ENCODE data around the gene SMAD6.

The SMAD6 gene

DNA sequence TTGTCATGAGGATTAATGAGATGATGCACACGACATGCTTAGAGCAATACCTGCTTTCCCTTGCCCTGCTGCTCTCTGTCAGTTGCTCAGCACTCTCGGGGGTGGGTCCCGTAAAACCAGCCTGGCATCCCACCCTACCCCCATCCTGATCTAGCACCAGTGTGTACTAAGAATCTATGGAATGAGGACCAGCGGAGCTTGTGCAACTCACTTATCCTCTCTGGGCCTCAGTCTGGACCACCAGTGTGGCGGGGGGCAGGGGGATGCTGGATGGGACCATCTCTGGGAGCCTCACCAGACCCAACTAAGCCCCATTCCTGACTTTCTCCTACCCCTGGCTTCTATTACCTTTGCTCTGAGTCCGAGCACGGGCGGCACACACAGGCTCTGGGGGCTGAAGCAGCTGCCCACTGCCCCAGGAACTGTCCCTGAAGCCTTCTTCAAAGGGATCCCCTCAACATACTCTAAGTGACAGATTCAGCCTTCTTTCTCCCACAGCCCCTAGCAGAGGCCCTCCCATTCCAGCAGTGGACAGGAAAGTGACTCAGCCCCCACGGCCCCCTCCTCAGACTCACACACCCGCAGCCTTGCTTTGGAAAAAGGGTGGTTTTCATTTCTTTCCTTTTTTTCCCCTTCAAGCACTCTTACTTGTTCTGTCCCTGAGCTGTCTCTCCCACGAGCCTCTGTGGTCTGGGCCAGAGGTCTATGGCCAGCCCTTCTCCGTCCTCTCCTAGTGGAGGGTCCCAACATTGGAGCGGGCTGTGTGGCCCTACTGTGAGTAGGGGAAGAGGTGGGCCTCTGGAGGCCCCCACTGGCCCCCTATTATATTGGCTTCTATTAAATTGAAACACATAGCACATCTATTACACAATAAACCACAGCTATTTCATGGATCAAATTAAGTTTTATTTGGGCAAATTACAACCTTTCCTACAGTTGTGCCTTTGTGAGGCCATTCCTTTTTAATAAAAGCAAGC is 100.3 kb downstream of the SMAD6 start:
- no peak overlapping the region for H3K4me3 ChIP-seq (ENCODE audit: low read depth, low read length)
- TF ChIP-seq, protein P1, sequence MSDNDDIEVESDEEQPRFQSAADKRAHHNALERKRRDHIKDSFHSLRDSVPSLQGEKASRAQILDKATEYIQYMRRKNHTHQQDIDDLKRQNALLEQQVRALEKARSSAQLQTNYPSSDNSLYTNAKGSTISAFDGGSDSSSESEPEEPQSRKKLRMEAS (IDR thresholded peaks at IDR 0.05; ENCODE audit: low read depth, low read length) = no peak
- no peak for TF ChIP-seq MYC (IDR thresholded peaks at IDR 0.05; ENCODE audit: low read depth, low read length)
- TF ChIP-seq, protein P2, sequence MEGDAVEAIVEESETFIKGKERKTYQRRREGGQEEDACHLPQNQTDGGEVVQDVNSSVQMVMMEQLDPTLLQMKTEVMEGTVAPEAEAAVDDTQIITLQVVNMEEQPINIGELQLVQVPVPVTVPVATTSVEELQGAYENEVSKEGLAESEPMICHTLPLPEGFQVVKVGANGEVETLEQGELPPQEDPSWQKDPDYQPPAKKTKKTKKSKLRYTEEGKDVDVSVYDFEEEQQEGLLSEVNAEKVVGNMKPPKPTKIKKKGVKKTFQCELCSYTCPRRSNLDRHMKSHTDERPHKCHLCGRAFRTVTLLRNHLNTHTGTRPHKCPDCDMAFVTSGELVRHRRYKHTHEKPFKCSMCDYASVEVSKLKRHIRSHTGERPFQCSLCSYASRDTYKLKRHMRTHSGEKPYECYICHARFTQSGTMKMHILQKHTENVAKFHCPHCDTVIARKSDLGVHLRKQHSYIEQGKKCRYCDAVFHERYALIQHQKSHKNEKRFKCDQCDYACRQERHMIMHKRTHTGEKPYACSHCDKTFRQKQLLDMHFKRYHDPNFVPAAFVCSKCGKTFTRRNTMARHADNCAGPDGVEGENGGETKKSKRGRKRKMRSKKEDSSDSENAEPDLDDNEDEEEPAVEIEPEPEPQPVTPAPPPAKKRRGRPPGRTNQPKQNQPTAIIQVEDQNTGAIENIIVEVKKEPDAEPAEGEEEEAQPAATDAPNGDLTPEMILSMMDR (IDR thresholded peaks at IDR 0.05; ENCODE audit: low read depth, low read length) = no peak
- TF ChIP-seq POLR2A (IDR thresholded peaks at IDR 0.05; ENCODE audit: extremely low read depth, insufficient read length) = no peak
- peak; percentile 21 for DNase-seq (ENCODE audit: low read depth)

DNA sequence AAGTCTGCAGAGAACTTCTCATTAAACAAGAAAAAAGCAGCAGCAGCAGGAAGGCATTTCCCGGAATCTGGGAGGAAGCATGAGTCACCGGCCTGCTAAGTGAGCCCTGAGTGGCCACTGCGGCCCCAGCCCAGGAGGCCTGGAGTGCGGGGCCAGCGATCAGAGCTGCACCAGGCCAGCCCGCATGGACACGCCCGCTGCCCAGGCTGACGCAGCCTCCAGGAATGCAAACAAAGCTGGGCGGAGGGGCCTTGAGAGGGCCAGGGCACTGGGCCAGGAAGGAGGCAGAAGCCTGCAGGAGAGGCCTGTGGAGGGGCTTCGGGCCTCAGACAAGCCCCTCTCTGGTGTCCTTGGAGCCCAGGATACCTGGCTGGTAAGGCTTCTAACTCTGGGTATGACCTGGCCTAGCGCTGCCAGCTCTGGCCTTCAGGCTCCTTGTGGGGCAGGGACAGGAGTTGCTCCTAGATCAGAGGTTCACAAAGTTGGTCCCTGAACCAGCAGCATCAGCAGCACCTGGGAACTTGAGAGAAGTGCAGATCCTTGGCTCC is 101.2 kb downstream of the SMAD6 start:
- TF ChIP-seq MYC (IDR thresholded peaks at IDR 0.05; ENCODE audit: low read depth, low read length) = no peak
- TF ChIP-seq, protein P2 (IDR thresholded peaks at IDR 0.05; ENCODE audit: low read depth, low read length) = no peak
- H3K4me3 ChIP-seq (ENCODE audit: low read depth, low read length) = no peak overlapping the region
- DNase-seq (ENCODE audit: low read depth) = no peak

DNA sequence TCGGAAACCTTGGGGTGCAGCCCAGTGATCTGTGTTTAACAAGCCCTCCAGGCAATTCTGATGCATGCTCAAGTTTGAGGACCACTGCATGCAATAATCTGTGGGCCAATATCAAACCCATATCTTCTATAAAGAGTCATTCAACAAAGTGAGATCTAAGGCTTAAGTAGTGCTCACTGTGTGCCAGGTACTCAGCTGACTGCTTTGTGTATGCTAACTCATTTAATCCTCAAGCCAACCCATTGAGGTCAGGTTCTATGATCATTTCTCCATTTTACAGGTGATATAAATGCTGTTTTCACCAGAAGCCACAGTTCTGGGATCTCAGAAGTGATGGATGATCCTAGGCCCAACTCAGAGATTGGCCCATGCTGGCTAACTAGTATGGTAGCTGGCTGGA is 101.7 kb downstream of the SMAD6 start:
- TF ChIP-seq, protein P2 (IDR thresholded peaks at IDR 0.05; ENCODE audit: low read depth, low read length) = no peak
- TF ChIP-seq MYC (IDR thresholded peaks at IDR 0.05; ENCODE audit: low read depth, low read length) = no peak
- TF ChIP-seq POLR2A (IDR thresholded peaks at IDR 0.05; ENCODE audit: extremely low read depth, insufficient read length) = no peak
- TF ChIP-seq, protein P1 (IDR thresholded peaks at IDR 0.05; ENCODE audit: low read depth, low read length) = no peak
- DNase-seq (ENCODE audit: low read depth) = no peak
- H3K4me3 ChIP-seq (ENCODE audit: low read depth, low read length) = no peak overlapping the region

DNA sequence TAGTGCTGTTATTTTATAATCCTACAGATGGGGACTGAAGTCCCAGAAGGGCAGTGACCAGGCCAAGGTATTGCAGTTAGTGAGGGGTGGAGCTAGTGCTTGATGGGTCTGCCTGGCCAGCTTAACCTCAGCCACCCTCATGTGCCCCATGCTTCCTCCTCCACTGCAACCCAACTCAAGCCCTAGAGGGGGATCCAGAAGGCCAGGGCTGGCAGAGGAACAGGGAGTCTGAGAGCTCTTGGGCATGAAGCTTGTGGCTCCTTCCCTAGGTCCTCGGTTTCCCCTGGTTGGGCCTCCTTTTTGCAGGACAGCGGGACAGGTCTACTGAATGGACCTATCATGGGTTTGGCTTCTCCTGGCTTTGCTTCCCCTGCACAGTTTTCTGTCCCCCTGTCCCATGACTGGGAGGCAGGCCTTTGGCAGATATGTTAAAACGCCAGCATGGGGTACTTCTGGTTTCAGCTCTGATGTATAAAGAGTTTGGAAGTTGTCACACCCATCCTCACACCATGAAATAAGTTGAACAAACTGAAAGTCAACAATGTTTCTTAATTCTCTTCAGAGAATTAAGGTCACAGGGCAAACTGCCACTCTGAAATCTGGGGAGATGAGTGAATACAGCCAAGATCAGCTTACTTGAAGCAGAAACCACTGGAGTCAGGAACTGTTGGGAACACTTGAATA is 103.3 kb downstream of the SMAD6 start:
- DNase-seq (ENCODE audit: low read depth) = no peak
- no peak for TF ChIP-seq MYC (IDR thresholded peaks at IDR 0.05; ENCODE audit: low read depth, low read length)
- TF ChIP-seq, protein P2 (IDR thresholded peaks at IDR 0.05; ENCODE audit: low read depth, low read length) = no peak
- no peak for TF ChIP-seq POLR2A (IDR thresholded peaks at IDR 0.05; ENCODE audit: extremely low read depth, insufficient read length)
- TF ChIP-seq, protein P1 (IDR thresholded peaks at IDR 0.05; ENCODE audit: low read depth, low read length) = no peak

DNA sequence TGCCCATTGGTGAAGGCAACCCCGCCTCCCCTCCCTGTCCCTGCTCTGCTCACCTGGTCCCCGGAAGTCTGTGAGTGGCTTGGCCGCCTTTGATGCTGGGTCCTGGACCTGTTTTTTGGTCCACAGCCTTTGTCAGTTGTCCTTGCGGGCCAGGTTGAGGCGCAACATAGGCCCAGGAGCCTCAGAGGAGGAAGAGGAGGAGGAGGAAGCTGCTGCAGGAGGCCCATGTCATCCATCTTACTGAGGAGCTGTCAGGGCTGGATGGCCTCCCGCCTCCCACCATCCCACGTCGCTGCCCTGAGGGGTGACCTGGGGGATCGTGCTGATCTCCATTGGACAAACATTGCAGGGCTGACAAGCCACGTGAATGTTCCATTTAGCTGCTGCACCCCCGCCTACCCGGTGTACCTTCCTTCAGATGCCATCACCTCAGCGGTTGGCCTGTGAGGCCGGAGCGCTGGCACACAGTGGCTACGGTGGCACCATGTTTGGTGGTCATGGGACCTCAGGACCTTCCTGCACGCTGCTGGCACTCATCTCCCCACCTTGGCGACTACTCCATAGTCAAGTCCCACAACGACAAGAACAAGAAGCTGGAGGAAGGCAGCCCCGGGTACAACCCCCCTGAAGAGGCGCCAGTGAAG is 106.3 kb downstream of the SMAD6 start:
- TF ChIP-seq, protein P2 (IDR thresholded peaks at IDR 0.05; ENCODE audit: low read depth, low read length) = no peak
- no peak for TF ChIP-seq POLR2A (IDR thresholded peaks at IDR 0.05; ENCODE audit: extremely low read depth, insufficient read length)
- TF ChIP-seq, protein P1 (IDR thresholded peaks at IDR 0.05; ENCODE audit: low read depth, low read length) = no peak
- H3K4me3 ChIP-seq (ENCODE audit: low read depth, low read length) = no peak overlapping the region

More for the DNA sequence above, 103.3 kb downstream of the SMAD6 start:
- H3K4me3 ChIP-seq (ENCODE audit: low read depth, low read length) = no peak overlapping the region

More for the DNA sequence above, 106.3 kb downstream of the SMAD6 start:
- no peak for DNase-seq (ENCODE audit: low read depth)
